AG10803 (cell line): ENCODE data around the gene FBXO2.
"Not testable (repeated sequence)": the region's sequence is repeated elsewhere in the genome, so short reads cannot be mapped to it uniquely, and the experiment has no call there.

Source experiments
- DNase-seq: peaks from one replicate; pipeline ENCODE4 v3.0.0; 2010; ENCODE audit warnings: low read depth
- H3K4me3 ChIP-seq: 2 replicates; pipeline ENCODE4 v1.5.1; 2011; ENCODE audit warnings: mild to moderate bottlenecking, low read length, control low read depth
- TF ChIP-seq, protein P1 (sequence below): conservative IDR thresholded peaks from 2 replicates; pipeline ENCODE4 v1.5.1; 2011; ENCODE audit warnings: mild to moderate bottlenecking, low read length, control low read depth, inconsistent platforms

Gene FBXO2

GRCh38 chr1:11617314-11617713 lies 36.9 kb downstream of the FBXO2 start:
- TF ChIP-seq, protein P1, sequence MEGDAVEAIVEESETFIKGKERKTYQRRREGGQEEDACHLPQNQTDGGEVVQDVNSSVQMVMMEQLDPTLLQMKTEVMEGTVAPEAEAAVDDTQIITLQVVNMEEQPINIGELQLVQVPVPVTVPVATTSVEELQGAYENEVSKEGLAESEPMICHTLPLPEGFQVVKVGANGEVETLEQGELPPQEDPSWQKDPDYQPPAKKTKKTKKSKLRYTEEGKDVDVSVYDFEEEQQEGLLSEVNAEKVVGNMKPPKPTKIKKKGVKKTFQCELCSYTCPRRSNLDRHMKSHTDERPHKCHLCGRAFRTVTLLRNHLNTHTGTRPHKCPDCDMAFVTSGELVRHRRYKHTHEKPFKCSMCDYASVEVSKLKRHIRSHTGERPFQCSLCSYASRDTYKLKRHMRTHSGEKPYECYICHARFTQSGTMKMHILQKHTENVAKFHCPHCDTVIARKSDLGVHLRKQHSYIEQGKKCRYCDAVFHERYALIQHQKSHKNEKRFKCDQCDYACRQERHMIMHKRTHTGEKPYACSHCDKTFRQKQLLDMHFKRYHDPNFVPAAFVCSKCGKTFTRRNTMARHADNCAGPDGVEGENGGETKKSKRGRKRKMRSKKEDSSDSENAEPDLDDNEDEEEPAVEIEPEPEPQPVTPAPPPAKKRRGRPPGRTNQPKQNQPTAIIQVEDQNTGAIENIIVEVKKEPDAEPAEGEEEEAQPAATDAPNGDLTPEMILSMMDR, result no peak
- DNase-seq, result no peak

GRCh38 chr1:11616766-11617165 lies 37.5 kb downstream of the FBXO2 start:
- no peak for DNase-seq
- TF ChIP-seq, protein P1, result no peak

More at GRCh38 chr1:11617314-11617713, 36.9 kb downstream of the FBXO2 start:
- no peak overlapping the region for H3K4me3 ChIP-seq

GRCh38 chr1:11615090-11615489 lies 39.1 kb downstream of the FBXO2 start:
- DNase-seq, result no peak
- TF ChIP-seq, protein P1, result no peak
- no peak overlapping the region for H3K4me3 ChIP-seq

More at GRCh38 chr1:11616766-11617165, 37.5 kb downstream of the FBXO2 start:
- H3K4me3 ChIP-seq, result no peak overlapping the region

- TF ChIP-seq, protein P1, result no peak
- H3K4me3 ChIP-seq, result no peak overlapping the region
- DNase-seq, result no peak
Measured at GRCh38 chr1:11613347-11613746, 40.9 kb downstream of the FBXO2 start.

DNA sequence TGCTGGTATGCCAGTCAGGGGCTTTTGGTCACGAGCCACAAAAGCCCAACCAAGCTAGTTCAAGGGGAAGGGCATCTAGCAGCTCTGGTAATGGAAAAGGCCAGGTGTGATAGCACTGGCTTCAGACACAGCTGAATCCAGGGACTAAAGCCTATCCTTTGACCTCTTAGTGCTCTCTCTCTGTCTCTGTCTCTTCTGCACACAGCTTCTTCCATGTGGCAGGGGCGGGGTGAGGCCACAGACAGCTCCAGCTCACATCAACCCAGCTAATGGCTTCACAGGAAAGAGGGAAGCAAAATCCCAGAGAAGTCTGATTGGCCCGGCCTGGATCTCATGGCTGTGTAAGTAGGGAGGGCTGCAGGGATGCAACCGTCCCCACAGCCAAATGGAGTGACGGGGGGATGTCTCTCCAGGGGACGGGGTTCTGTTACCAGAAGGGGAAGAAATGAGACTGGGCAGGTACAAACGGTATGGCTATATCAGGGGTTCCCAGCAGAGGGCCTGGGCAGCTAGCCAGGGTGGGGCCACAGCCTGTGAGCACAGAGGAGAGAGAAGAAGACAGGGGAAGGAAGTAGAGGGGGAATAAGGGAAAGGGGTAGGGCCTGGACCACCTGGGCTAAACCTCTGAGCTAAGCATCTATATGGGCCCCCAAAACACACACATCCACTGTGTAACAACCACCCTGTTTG lies 42.4 kb downstream of the FBXO2 start:
- DNase-seq, result no peak
- H3K4me3 ChIP-seq, result no peak overlapping the region
- TF ChIP-seq, protein P1, result no peak

DNA sequence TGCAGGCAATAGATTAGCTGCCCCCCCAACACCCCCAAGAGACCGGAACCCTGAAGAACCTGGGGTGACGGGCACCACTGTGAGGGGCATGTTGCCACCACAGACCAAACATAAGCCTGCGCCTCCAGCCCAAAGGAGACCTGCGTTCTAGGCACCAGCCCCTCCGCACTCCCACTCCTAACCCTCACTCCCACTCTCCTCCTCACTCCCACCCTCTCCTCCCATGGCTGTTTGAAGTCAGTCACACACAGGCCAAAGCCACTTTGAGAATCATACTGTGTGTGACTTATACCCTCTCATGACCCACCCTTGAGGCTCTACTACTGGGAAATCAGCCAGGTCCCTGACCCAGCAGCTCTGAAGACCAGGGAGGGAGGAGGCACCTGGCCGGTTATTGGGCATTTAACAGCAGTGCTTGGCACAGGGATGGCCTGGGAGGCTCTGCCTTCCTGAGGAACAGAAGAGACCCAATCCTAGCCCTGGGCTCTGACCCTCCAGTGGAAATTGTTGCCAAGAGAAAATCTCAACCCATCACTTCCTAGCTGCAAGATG lies 43.5 kb downstream of the FBXO2 start:
- H3K4me3 ChIP-seq, result no peak overlapping the region
- TF ChIP-seq, protein P1, result no peak
- DNase-seq, result no peak

DNA sequence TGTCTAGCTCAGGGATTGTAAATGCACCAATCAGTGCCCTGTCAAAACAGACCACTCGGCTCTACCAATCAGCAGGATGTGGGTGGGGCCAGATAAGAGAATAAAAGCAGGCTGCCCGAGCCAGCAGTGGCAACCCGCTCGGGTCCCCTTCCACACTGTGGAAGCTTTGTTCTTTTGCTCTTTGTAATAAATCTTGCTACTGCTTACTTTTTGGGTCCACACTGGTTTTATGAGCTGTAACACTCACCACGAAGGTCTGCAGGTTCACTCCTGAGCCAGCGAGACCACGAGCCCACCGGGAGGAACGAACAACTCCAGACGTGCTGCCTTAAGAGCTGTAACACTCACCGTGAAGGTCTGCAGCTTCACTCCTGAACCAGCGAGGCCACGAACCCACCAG lies 44.9 kb downstream of the FBXO2 start:
- DNase-seq, H3K4me3 ChIP-seq: not testable (repeated sequence)

GRCh38 chr1:11608596-11609130 lies 45.6 kb downstream of the FBXO2 start:
- not testable (repeated sequence) for H3K4me3 ChIP-seq, DNase-seq
